IMR-90 (cell line): Measurements from ENCODE around the gene CD8B2. TPM values are rescaled to one million over a fixed set of nuclear protein-coding genes. Genes with fewer than 3 reads are reported as not detected.
"Not testable (repeated sequence)": the region's sequence is repeated elsewhere in the genome, so short reads cannot be mapped to it uniquely, and the experiment has no call there.

ENCODE experiments used
- ATAC-seq: fragments of 200-7000 bp; cut with Tn5 transposase; 2 replicates; pipeline ENCODE4 v1.9.1; 2020; ENCODE audit warnings: low read depth, mild to moderate bottlenecking, moderate library complexity
- BruUV-seq: library from RNA; stranded (reverse); fragments of 400-500 nt; replicated peaks from 2 replicates; lab custom pipeline; 2021; lab: Mats Ljungman, UMichigan
- CTCF ChIA-PET: fragments of 300-600 bp; formaldehyde crosslinking; extraction: SDS; loops from one replicate; lab custom pipeline; 2021; ENCODE audit warnings: antibody characterized with exemption; lab: Yijun Ruan, JAX
- POLR2A ChIA-PET: fragments of 300-600 bp; sonication (Branson Sonifier 250); formaldehyde crosslinking; loops from one replicate; lab custom pipeline; 2022; ENCODE audit warnings: antibody characterized with exemption; ENCODE audit not compliant: unreplicated experiment; lab: Charles Lee
- DNase-seq: peaks from one replicate; pipeline ENCODE4 v3.0.0; 2013
- H2AFZ ChIP-seq: replicated peaks from 2 replicates; pipeline ENCODE3; 2013; ENCODE audit warnings: low read length, mild to moderate bottlenecking; ENCODE audit not compliant: poor library complexity
- H2AK5ac ChIP-seq: 2 replicates; pipeline ENCODE4 v1.6.1; 2013; ENCODE audit warnings: low read depth, low read length, inconsistent platforms
- H2AK9ac ChIP-seq: replicated peaks from 2 replicates; pipeline ENCODE3; 2013; ENCODE audit warnings: mild to moderate bottlenecking, low read depth, low read length, moderate library complexity; ENCODE audit not compliant: poor library complexity
- H2BK120ac ChIP-seq: 2 replicates; pipeline ENCODE4 v1.6.1; 2013; ENCODE audit warnings: low read depth, low read length, inconsistent platforms
- H2BK15ac ChIP-seq: 3 replicates; pipeline ENCODE4 v1.6.1; 2013; ENCODE audit warnings: low read depth, low read length, inconsistent platforms
- H2BK20ac ChIP-seq: 2 replicates; pipeline ENCODE4 v1.6.1; 2013; ENCODE audit warnings: low read depth, mild to moderate bottlenecking, inconsistent platforms, low read length, moderate library complexity
- H2BK5ac ChIP-seq: 2 replicates; pipeline ENCODE4 v1.6.1; 2013; ENCODE audit warnings: mild to moderate bottlenecking, low read depth, low read length, inconsistent platforms; ENCODE audit not compliant: poor library complexity, severe bottlenecking
- H3K14ac ChIP-seq: replicated peaks from 2 replicates; pipeline ENCODE4 v1.6.1; 2013; ENCODE audit warnings: low read depth, low read length, inconsistent platforms
- H3K18ac ChIP-seq: 2 replicates; pipeline ENCODE4 v1.6.1; 2013; ENCODE audit warnings: low read depth, low read length, control low read depth
- H3K23ac ChIP-seq: 2 replicates; pipeline ENCODE4 v1.6.1; 2013; ENCODE audit warnings: low read depth, low read length, inconsistent platforms
- H3K27ac ChIP-seq: 2 replicates; pipeline ENCODE4 v1.5.1; 2013; ENCODE audit warnings: mild to moderate bottlenecking, control low read depth, low read length; ENCODE audit not compliant: insufficient read depth
- H3K27me3 ChIP-seq: 2 replicates; pipeline ENCODE4 v1.6.1; 2013; ENCODE audit warnings: low read length; ENCODE audit not compliant: control insufficient read depth, insufficient read depth
- H3K36me3 ChIP-seq: 2 replicates; pipeline ENCODE4 v1.6.1; 2013; ENCODE audit warnings: low read length, mixed read lengths; ENCODE audit not compliant: control insufficient read depth, insufficient read depth
- H3K4ac ChIP-seq: 2 replicates; pipeline ENCODE4 v1.6.1; 2013; ENCODE audit warnings: low read depth, low read length, inconsistent platforms
- H3K4me1 ChIP-seq: 2 replicates; pipeline ENCODE4 v1.6.1; 2013; ENCODE audit warnings: low read length, mixed read lengths; ENCODE audit not compliant: control insufficient read depth, insufficient read depth
- H3K4me2 ChIP-seq: 2 replicates; pipeline ENCODE4 v1.6.1; 2013; ENCODE audit warnings: low read depth, mild to moderate bottlenecking, control low read depth, low read length, moderate library complexity
- H3K4me3 ChIP-seq: 2 replicates; pipeline ENCODE4 v1.5.1; 2013; ENCODE audit warnings: low read depth, mild to moderate bottlenecking, control low read depth, low read length, moderate library complexity; ENCODE audit not compliant: insufficient read depth
- H3K56ac ChIP-seq: 2 replicates; pipeline ENCODE4 v1.6.1; 2013; ENCODE audit warnings: low read length, inconsistent platforms; ENCODE audit not compliant: insufficient read depth; ENCODE audit errors: extremely low read depth
- H3K79me1 ChIP-seq, 2 experiments: 2 replicates each; pipeline ENCODE4 v1.6.1; 2013; ENCODE audit warnings: low read length in 2 of 2, inconsistent platforms in 1 of 2, low read depth in 1 of 2
- H3K9ac ChIP-seq: 2 replicates; pipeline ENCODE4 v1.6.1; 2013; ENCODE audit warnings: low read depth, low read length, control low read depth
- H3K9me1 ChIP-seq: 2 replicates; pipeline ENCODE4 v1.6.1; 2013; ENCODE audit warnings: low read length, inconsistent platforms; ENCODE audit not compliant: insufficient read depth
- H3K9me3 ChIP-seq: 2 replicates; pipeline ENCODE4 v1.6.1; 2013; ENCODE audit warnings: low read length; ENCODE audit not compliant: control insufficient read depth, insufficient read depth
- H4K20me1 ChIP-seq: 2 replicates; pipeline ENCODE4 v1.6.1; 2013; ENCODE audit warnings: low read length, inconsistent platforms; ENCODE audit not compliant: insufficient read depth
- H4K5ac ChIP-seq: 2 replicates; pipeline ENCODE4 v1.6.1; 2013; ENCODE audit warnings: mild to moderate bottlenecking, low read depth, low read length, control low read depth
- H4K8ac ChIP-seq, 2 experiments: 2 replicates each; pipeline ENCODE4 v1.6.1; 2013; ENCODE audit warnings: low read depth in 2 of 2, low read length in 2 of 2, control low read depth in 1 of 2, inconsistent platforms in 1 of 2
- H4K91ac ChIP-seq: 2 replicates; pipeline ENCODE4 v1.6.1; 2013; ENCODE audit warnings: low read depth, low read length, inconsistent platforms; ENCODE audit not compliant: insufficient read depth
- WGBS, 2 experiments: methylation state at CpG; one replicate each; pipeline versions ENCODE4 v1.1.5 to v1.1.7; 2013; ENCODE audit warnings: missing lambda C conversion rate in 2 of 2; ENCODE audit not compliant: insufficient read length in 1 of 2; ENCODE audit errors: extremely low coverage in 2 of 2; 5-methylcytosine and 5-hydroxymethylcytosine counted together
- dilution Hi-C: fragments of 300-500 bp; cut with HindIII; formaldehyde crosslinking; loops from one replicate; pipeline ENCODE4 v1.14.3; 2018; ENCODE audit warnings: low sequenced_read_pairs; ENCODE audit not compliant: unreplicated experiment
- in situ Hi-C: fragments of 300-500 bp; cut with MboI; formaldehyde crosslinking; loops from 3 replicates; pipeline ENCODE4 v1.14.3; 2019; ENCODE audit warnings: low sequenced_read_pairs, inconsistent platforms, mixed read lengths
- intact Hi-C: fragments of 100-400 bp; cut with micrococcal nuclease; formaldehyde crosslinking; loops from 2 replicates; pipeline ENCODE4 v1.10.0; 2022
- polyA plus RNA-seq, 3 experiments: library from polyadenylated mRNA; depleted of rRNA; stranded (reverse); fragments of >200 nt; gene quantifications; 2 replicates each; pipeline ENCODE4 v1.2.3, GENCODE V29; 2012; ENCODE audit warnings: low replicate concordance in 1 of 3
- total RNA-seq: library from RNA; depleted of rRNA; stranded (reverse); fragments of >200 nt; gene quantifications from 2 replicates; pipeline ENCODE4 v1.2.3, GENCODE V29; 2012

CD8B2 gene
- total and polyA plus RNA-seq, 2 of the 4 experiments (the other 2 are of a cell fraction) = not detected

DNA sequence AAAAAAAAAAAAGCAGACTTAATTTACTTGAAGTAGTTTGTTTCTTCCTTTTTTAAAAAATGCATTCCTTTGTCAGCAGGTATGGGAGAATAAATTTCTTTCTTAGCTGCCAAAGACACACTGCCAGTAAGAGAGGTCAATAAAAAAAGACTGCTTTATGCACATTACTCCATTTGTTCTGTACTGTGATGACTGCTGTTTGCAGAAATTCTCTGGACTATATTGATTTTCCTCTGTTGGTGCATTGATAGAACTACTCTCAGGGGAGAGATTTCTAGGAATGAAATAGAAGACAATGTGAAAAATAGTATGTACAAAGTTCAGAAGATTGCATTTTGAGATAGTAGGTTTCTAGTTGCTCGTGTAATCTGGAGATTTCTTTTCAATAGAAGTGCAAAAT is 7.6 kb upstream of the CD8B2 start:
- H3K79me1 ChIP-seq, H3K9me3 ChIP-seq, H3K36me3 ChIP-seq, BruUV-seq, H2AK5ac ChIP-seq, in situ Hi-C loops, H2BK20ac ChIP-seq, H2BK5ac ChIP-seq, H4K20me1 ChIP-seq, DNase-seq, H3K9ac ChIP-seq, H4K5ac ChIP-seq, H3K27me3 ChIP-seq, H3K14ac ChIP-seq, intact Hi-C loops, H3K56ac ChIP-seq, H4K8ac ChIP-seq, H3K27ac ChIP-seq, H2AFZ ChIP-seq, H2AK9ac ChIP-seq, H3K4me3 ChIP-seq, H4K91ac ChIP-seq, H2BK15ac ChIP-seq, dilution Hi-C loops, H3K23ac ChIP-seq, H3K4me1 ChIP-seq, H3K4ac ChIP-seq, H2BK120ac ChIP-seq, H3K18ac ChIP-seq, H3K9me1 ChIP-seq, POLR2A ChIA-PET, H3K4me2 ChIP-seq, ATAC-seq: not testable (repeated sequence)
- CTCF ChIA-PET = interaction anchor here (0.5 kb wide), 1 partner anchor 394 kb away, joined by 3 read pairs; no protein-coding TSS in a partner anchor
- WGBS, 2 experiments = no CpG with 5 or more reads among the region's 1 CpG

DNA sequence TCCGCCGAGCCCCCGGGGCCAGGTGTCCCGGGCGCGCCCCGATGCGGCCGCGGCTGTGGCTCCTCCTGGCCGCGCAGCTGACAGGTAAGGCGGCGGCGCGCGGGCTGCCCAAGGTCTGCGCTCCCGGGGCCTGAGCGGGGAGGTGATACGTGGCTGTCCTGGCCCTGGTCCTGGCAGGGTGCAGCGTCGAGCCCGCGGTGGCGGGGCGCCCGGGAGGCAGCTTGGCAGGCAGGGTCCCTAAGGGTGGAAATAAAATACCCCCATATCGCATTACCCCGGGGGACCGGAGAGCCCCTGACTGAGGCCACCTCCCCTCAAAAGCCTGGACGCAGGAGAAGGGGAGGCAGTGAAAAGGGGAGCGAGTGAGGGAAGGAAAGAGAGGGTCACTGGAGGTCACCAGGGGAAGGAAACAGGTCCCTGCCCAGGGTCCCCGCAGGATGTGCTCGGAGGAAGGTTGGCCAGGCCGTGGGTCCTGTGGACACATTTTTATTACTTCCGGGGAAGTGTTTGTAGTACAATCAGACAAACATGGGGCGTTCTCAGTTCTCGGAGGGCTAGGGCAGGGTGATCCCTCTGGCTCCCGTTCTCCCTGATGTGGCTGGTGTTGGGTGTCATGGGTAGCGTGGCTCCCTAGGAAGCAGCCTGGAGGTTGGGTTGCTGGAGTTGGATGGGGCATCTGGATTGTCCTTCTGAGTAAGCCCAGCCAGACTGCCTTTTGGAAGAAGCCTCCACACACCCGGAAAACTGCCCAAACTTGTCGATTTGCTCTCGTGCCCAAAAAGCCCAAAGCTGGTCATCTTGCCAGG is 425 bp downstream of the CD8B2 start:
- WGBS, 2 experiments = 42% methylated on average over 2 of the region's 44 CpGs; no CpG with 5 or more reads in 1 of the 2 experiments
- H3K23ac ChIP-seq, H2AFZ ChIP-seq, H3K9ac ChIP-seq, H3K4me1 ChIP-seq, H3K4me3 ChIP-seq, H2AK9ac ChIP-seq, in situ Hi-C loops, intact Hi-C loops, H2BK15ac ChIP-seq, H4K91ac ChIP-seq, H3K4me2 ChIP-seq, dilution Hi-C loops, H4K20me1 ChIP-seq, H3K27me3 ChIP-seq, H3K36me3 ChIP-seq, H3K9me3 ChIP-seq, H3K18ac ChIP-seq, H2BK5ac ChIP-seq, ATAC-seq, H3K4ac ChIP-seq, H4K8ac ChIP-seq, H2AK5ac ChIP-seq, H3K14ac ChIP-seq, H4K5ac ChIP-seq, H2BK20ac ChIP-seq, DNase-seq, CTCF ChIA-PET, H3K9me1 ChIP-seq, BruUV-seq, H3K79me1 ChIP-seq, H3K56ac ChIP-seq, H3K27ac ChIP-seq, H2BK120ac ChIP-seq, POLR2A ChIA-PET: not testable (repeated sequence)
